NCI-H2227 treated with DMSO at 0.1 percent for 48 hours (cell line): ENCODE measurements around the gene LIMS3.
"Not testable (repeated sequence)": the region's sequence is repeated elsewhere in the genome, so short reads cannot be mapped to it uniquely, and the experiment has no call there.

Experiments
- DNase-seq: peaks from one replicate; lab custom pipeline; 2025; lab: John Stamatoyannopoulos, UW

Gene LIMS3, protein sequence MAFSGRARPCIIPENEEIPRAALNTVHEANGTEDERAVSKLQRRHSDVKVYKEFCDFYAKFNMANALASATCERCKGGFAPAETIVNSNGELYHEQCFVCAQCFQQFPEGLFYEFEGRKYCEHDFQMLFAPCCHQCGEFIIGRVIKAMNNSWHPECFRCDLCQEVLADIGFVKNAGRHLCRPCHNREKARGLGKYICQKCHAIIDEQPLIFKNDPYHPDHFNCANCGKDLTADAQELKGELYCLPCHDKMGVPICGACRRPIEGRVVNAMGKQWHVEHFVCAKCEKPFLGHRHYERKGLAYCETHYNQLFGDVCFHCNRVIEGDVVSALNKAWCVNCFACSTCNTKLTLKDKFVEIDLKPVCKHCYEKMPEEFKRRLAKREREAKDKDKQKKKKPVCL

DNA sequence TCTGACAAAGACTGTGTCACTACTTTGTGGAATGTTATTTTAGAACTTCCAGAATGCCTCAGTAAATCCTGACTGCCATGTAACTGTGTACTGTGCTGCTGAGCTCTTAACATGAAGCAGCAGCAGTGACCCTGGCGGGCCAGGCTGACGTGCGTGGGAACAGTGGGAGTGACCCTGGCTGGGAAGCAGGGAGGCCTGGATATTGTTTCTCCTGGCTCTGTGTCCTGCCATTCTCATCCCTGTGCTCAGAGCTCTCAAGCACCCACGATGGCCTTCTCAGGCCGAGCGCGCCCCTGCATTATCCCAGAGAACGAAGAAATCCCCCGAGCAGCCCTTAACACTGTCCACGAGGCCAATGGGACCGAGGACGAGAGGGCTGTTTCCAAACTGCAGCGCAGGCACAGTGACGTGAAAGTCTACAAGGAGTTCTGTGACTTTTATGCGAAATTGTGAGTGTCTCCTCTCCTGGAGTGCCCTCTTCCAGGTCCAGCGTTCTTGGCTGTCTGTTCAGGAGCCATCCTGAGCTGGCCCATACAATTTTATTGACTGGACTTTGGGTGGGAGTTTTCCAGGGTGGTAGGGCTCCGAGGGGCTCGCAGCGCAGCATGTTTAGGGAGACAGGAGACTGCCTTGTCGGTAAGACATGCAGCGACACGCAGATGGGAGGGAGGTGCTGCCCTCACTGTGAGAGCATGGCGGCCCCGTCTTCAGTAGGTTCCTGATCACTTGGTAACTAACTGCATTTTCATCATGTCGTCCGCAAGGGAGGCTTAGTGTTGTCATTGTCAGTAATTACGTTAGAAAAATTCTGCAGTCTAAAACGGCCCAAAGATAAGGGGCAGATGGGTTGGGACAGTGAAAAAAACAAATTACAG lies at the start of gene LIMS3:
TSS of gene LIMS3 (plus strand) at position 227 of the 875 bp plus-strand sequence. CDS start at position 268, 41 bp downstream.
- DNase-seq, result not testable (repeated sequence)

DNA sequence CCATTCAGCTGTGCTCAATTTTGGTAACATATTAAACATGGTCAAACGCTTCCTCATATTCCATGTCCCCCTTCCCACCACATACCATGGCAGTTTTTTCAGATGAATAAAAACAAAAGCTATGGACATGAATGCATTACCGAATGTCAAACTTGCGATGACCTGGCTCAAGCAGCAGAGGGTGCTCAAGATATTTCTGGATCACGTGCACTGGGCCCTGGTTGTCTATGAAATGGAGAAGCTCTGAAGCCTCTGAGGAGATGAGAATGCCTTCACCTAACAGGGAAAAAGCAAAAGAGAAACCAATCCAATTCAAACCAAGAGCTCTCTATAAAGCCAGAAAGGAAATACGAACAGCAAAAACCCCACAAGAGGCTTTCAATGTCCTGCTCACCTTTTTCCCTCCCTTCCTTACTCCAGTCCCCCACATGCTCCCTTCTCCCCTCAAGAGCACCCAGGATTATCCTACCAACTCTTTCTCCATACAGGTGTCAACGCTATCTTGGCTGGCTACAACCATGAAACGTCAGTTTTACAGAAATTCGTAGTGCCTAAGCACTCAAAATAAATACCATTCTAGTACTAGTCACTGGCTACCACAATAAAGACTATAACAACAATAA lies 27.2 kb upstream of the LIMS3 start:
- not testable (repeated sequence) for DNase-seq

DNA sequence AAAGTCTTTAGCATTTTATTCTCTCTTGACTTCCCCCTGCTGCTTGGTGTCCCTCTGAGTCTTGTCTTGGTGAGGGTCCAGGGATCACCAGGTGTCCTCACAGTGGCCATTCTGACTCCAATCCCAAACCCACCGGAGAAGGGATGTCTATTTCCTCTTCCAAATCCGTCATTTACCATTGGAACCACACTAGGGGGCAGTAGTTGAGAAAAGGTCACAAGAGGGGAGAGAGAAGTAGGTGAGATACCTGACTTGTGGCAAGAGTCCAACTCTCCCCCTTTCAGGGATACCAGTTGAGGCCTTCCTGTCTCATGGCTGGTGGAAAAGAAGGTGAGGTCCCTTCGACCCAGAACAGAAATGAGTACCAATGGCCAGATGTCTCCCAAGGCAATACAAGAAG lies 21.9 kb upstream of the LIMS3 start:
- DNase-seq, result not testable (repeated sequence)

DNA sequence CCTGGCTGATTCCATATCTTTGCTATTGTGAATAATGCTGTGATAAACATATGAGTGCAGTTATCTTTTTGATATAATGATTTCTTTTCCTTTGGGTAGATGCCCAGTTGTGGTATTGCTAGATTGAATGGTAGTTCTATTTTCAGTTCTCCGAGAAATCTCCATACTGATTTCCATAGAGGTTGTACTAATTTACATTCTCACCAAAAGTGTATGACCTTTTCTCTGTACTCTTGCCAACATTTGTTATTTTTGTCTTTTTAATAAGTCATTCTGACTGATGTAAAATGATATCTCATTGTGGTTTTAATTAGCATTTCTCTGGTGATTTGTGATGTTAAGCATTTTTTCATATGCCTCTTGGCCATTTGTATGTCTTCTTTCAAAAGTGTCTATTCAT lies 16.4 kb upstream of the LIMS3 start:
- DNase-seq, result not testable (repeated sequence)

DNA sequence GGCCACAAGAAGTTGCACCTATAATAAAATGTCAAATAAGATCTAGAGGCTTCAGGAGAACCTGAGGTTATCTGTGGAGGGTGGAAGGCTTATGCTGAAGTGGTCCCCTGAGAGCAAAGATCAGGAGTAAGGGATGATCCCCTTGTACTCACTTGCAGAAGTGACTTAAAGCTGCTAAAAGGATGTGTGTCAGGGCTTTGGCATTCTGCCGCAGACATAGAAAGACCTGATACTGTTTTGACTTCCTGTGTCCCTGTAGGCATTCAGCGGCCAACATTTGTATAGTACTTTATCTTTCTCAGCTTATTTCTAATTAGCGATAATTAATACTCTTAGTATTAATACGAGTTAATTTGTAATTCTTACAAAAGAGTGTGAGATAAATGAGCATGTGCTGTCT lies 10.1 kb upstream of the LIMS3 start:
- not testable (repeated sequence) for DNase-seq

DNA sequence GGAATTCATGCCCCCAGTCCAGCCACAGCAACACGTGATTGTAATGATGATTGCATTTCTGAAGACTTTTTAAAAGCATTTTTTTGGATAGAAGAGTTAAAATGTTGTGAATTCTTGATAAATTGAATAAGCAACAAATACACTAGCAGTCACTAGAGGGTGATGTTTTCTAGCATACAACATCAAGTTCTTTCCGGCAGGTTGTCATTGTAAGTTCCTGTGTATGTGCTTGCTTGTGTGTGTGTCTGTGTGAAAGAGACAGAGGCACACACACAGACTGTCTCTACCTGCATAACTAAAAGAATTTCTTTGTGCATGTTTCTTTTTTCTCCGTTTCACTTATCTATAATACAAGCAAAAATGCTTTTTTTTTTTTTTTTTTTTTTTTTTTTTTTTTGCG lies 8.6 kb upstream of the LIMS3 start:
- not testable (repeated sequence) for DNase-seq

DNA sequence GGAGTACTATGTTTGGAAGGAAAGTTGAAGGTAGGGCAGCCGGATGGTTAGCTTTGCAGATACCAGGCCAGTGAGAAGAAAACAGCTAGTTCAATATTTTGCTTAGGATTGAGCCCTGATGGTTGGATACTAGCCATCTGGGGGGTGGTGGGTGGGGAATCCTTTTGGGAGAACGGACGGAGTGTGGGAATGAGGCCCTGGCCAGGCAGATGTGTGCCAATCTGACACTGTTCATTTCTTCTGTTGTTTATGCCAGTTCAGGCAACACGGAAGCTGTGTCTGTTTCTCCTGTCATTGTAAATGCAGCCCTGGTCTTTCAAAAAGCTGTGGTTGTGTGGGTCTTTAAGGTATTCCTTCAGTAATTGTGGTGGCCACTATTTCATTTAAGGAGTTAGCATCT lies 7.5 kb upstream of the LIMS3 start:
- DNase-seq, result not testable (repeated sequence)

DNA sequence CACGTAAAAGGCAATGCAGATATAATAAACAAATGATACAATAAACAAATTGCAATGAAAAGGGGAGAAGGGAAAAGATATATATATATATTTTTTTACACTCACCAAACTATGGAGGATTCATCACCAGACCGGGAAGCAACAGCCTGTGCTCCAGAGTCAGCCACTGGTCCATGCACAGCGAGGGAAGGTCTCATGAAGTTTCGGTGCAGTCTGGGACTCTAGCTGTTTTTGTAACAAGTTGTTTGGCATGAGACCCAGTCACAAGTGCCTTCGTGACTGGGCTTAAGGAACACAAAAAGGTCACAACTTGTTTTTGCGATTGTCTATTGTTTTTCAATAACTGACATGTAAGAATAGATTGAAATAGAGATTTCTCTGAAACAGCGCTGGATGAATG lies 4.8 kb upstream of the LIMS3 start:
- DNase-seq, result not testable (repeated sequence)

DNA sequence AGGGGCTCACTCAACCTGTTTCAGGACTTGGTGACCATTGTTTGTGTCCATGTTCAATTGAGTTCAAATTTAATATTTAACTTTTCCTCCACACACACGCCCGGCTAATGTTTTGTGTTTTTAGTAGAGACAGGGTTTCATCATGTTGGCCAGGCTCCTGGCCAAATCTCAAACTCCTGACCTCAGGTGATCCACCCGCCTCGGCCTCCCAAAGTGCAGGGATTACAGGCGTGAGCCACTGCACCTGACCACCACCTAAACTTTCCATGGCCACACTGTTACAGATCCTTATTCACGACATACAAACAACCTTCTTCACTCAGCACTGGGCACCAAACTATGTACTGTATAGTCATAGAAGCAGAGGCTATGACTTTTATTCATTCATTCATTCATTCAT lies 4.3 kb upstream of the LIMS3 start:
- DNase-seq, result not testable (repeated sequence)

DNA sequence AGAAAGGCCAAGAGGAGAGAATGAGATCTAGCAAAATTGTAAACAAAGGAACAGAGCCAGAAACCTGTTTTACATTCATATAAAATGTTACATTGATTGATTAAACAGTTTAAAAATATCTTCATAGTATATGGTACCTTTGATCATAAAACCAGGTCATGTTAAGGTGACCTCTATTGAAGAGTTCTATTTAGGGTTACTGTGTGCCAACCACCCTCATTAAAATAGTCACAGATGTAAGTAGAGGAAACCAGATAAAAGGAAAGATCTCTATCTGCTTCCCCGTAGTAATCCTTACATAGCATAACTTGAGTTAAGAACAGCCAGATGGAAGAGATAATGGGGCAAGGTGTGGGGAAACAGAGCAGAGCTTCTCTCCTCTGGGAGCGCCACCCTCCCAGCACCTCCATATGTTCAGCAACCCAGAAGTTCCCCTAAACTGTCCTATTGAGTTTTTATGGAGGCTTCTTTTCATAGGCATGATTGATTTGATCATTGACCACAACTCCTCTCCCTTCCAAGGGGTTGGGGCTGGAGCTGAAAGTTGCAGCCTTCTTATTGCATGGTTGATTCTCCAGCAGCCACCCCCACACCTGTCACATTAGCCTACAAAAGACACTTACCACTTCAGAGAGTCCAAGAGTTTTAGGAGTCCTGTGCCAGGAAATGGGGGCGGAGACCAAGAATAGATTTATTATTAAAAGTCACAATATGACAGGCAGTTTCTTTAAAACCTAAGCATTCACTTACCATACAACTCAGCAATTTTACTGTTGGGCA lies 3.2 kb upstream of the LIMS3 start:
- DNase-seq, result not testable (repeated sequence)

DNA sequence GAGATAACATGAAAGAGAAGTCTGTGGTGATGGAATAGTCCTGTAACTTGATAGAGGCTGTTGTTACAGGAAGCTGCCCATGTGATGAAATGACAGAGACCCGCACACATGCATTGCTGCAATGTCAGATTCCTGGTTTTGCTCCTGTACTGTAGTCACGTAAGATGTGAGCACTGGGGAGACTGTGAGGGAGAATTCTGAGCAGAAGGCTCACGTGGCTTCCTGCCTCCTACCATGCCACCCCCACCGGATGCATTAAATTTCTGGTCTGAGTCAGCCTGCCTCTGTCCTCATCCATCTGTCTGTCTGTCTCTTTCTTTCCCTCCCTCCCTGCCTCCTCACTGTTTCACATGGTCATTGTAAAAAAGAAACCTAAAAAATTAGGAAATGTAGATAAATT lies 2.3 kb upstream of the LIMS3 start:
- not testable (repeated sequence) for DNase-seq

DNA sequence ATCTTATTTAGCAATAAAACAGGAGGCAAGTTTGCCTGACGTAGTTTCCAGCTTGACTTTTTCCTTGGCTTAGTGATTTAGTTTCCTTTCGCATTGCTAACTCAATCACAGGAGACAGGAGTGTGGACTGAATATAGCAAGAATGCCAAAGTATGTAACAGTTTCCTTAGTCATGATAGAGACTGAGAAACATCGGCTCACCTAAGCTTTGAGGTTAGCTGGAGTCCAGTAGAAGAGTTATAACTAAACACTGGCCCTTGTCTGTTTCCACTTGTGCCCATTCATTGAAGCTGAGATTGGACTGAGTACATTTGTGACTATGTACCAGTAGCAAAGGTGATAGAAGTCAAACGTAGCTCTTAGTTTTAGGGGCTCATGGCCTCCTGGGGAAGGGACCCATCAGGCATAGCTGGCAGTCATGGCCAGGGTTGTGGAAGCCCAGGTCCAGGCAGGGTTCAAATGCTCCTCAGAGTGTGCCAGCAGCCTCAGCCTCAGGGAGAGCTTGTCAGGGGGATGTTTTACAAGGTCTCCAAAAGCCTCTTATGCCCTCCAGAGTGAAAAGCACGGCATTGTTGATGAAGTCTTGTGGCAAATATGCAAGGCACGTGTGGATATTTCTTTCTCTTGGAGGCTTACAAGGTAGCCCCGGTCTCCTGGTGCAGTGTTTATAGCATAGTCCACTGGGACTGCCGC lies 573 bp upstream of the LIMS3 start:
- not testable (repeated sequence) for DNase-seq

DNA sequence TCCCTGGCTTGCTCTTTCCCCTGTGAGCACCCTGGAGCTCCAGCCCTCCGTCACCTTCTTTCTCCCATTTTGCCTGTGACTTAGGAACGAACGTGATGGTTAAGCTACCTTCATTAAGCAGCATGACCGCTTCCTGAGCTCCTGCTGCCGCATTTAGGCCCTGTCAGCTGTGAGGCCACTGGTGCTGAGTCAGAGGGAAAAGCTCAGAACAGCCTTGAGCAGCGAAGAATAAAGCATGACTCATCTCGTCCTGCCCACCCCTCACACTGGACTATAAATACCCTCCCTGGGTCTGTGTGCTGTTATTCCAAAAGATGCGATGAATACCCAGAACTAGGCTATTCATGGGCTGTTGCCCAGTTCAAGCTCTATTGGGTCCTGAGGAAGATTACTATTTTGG lies 7.3 kb downstream of the LIMS3 start:
- not testable (repeated sequence) for DNase-seq

DNA sequence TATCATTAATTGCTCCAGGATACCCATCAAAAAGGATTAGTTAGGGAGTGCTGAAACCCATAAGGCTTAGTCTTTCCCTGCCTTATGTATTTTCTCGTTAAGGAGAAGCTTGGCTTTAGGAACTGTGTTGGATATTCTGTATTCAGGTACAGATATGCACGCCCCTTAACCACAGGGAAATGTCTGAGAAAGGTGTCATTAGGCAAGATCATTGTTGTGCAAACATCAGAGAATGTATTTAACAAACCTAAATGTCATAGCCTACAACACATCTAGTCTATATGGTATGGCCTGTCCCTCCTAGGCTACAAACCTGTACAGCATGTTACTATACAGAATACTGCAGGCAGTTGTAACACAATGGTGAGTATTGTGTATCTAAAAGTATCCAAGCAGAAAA lies 10.1 kb downstream of the LIMS3 start:
- not testable (repeated sequence) for DNase-seq

DNA sequence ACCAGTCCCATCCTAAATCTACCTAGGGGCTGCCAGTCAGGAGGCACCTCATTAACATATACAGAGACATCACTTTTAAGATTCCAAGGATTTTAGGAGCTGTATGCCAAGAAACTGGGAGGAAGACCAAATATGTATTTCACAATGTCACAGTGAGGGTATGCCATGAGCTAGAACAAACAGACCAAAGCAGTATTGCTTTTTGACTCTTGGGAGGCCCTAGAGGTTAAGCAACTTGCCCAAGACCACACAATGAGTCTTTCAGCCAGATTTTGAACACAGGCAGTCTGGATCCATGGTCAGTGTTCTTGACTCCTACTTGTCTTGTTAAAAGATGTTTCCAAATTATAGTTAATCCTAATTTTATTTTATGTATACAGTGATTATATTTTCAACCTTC lies 12.3 kb downstream of the LIMS3 start:
- DNase-seq, result not testable (repeated sequence)

DNA sequence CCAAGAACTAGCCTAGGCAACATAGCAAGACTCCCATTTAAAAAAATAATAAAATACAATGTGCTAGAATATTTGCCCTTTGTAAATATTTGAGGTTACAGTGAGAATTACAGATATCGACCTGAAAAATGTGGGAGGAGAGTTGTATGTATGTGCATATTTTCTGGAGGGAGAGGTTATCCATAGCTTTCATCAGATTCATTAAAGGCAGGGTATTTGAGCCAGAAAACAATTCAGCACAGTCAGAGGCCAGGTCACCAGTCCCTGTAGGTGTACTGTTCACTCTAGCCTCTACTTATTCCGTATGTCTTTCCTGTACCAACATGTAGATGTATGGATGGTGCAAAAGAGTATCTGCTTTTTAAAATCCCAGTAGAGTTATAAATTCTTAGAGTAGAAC lies 15.4 kb downstream of the LIMS3 start:
- DNase-seq, result not testable (repeated sequence)

DNA sequence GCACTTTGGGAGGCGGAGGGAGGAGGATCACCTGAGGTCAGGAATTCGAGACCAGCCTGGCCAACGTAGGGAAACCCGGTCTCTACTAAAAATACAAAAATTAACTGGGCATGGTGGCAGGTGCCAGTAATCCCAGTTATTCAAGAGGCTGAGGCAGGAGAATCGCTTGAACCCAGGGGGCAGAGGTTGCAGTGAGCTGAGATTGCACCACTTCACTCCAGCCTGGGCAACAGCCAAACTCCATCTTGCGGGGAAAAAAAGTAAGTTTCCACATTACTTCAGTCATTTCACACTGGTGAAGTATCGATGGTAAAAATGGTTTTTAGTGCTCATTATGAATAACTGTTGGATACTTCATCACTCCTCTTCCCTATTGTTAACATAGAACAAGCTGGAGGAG lies 16.1 kb downstream of the LIMS3 start:
- DNase-seq, result not testable (repeated sequence)

DNA sequence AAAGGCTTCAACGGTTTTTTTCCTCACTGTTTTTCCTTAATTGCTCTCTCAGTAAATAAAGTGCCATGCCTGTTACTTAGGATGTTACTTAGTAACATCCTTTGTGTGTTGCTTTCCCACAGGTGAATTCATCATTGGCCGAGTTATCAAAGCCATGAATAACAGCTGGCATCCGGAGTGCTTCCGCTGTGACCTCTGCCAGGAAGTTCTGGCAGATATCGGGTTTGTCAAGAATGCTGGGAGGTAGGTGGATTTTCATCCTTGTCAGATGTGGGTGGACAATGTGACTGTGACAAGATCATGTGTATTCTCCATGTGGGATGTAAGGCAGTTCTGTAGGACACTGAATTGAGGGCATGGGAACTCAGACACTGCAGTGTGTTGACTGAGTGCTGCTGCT lies 17.3 kb downstream of the LIMS3 start:
- DNase-seq, result not testable (repeated sequence)

DNA sequence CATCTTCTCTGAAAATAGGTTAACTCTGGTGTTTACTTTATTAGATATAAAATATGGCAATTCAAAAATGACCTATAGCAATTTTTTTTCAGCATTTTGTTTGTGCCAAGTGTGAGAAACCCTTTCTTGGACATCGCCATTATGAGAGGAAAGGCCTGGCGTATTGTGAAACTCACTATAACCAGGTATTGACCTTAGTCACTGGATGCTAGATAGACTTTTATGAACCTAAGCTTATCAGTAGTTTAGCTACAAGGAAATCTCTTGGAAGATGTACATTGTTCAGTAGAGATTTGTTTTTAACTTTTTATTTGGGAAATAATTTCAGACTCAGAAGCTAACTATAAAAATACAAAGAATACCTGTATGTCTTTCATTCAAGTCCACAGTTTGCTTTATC lies 21.7 kb downstream of the LIMS3 start:
- not testable (repeated sequence) for DNase-seq

DNA sequence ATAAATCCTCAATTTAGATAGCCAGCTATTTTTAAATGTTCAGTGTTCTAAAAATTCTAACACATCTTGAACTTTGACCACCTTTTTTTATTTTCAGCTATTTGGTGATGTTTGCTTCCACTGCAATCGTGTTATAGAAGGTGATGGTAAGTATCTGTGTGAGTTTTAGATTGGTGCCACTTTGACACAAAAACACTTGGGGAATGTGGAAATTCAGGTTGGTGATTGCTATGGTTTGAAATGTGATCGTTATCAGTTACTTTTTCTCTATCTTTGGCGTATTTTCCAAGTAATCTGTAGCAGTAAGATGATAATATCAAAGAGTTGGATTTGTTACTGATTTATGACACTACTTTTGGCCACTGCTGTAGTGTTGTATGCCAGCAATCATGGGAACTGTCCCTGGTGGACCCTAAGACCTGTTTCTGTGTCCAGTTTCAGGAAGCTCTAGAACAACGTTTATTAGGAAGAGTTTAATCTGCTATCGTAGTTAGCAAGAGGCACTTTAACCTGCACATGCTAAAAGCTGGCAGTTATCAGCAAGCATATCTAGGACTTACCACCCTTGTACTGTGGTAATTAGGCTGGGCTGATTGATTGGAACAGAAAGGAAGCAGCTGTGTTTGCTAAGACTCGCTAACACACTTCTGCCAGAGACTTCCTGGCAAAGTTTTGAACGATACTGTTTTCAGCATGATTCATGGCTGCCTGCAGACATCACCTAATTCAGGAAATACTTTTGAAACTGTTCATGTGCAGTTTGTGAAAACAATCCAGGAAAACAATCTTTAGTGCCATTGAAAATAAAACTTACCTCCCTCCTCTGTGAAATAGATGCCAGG lies 23.3 kb downstream of the LIMS3 start:
- not testable (repeated sequence) for DNase-seq
